Bone marrow (tissue), 2 donors: Measurements from ENCODE around the gene NLRP1.
"Not testable (repeated sequence)": the region's sequence is repeated elsewhere in the genome, so short reads cannot be mapped to it uniquely, and the experiment has no call there.

Experiments used
- DNase-seq, 2 donors: peaks; one replicate each; lab custom pipeline; 2025; lab: John Stamatoyannopoulos, UW

The NLRP1 gene

DNA sequence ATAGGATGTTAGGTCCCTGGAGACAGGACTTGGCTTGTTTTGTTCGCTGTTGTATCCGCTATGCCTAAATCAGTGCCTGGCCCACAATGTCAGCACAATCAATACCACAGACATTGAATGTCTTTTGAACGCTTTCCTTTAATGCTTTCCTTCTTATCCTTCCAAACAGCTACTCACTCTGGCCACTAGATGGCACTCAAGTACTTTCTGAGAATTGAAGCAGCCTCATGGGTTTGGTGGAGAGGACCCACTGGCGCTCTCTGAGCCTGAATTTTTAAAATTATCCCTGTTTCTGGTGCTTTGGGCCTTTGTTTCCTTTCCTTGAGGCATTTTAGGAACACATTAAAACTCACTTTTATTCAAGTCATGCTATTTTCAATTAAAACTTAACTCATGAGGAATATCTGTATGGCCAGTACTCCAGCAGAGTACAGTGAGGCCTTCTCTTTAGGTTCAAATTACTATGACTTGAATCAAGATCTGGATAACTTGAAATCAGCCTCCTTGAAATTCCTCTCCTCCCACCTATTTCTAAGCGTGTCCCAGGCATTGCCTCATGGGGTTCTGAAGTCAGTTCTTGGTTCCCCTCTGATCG is 3.2 kb upstream of the NLRP1 start:
- peak in 1 of 2 donors; percentile 68 for DNase-seq

DNA sequence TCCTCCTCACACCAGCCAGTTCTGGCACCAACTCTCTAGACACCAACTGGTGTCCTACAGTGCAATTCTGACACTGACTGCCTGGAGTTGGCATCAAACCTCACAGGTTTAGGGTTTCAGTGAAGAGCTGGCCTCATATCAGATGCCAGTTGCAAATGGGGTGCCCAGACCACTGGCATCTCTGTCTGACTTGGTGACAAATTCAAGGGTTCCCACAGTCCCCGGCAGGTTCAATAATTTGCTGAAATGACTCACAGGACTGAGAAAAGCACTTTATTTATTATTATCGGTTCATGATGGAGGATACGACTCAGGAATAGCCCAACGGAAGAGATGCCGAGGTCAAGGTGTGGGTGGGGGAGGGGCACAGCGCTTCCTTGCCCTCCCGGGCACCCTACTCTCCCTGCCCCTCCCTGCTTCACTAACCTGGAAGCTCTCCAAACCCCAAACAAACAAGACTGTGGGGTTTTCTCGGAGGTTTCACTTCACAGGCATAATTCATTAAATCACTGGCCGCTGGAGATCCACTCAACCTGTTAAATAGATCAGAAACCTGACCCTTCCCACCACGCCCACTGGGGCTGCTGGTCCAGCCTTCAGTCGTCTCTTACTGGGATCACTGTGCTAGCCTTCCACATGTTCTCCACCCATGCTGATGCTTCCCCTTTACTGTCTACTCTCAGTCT is 1.7 kb upstream of the NLRP1 start:
- no peak for DNase-seq

DNA sequence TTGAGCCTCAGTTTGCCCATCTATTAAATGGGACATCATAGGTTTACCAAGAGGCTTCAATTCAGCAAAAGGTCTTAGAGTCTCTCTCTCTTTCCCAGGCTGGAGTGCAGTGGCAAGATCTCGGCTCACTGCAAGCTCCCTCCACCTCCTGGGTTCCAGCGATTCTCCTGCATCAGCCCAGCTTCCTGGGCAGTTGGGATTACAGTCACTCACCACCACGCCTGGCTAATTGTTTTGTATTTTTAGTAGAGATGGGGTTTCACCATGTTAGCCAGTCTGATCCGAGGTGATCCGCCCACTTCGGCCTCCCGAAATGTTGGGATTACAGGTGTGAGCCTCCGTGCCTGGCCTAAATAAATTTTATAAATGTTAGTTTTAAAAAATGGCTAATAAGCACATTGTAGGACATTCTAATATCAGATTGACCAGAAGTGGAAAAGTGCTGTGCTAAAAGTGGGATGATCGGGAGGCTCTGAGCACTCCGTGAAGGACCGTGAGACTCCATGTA is 1.0 kb upstream of the NLRP1 start:
- no peak for DNase-seq

DNA sequence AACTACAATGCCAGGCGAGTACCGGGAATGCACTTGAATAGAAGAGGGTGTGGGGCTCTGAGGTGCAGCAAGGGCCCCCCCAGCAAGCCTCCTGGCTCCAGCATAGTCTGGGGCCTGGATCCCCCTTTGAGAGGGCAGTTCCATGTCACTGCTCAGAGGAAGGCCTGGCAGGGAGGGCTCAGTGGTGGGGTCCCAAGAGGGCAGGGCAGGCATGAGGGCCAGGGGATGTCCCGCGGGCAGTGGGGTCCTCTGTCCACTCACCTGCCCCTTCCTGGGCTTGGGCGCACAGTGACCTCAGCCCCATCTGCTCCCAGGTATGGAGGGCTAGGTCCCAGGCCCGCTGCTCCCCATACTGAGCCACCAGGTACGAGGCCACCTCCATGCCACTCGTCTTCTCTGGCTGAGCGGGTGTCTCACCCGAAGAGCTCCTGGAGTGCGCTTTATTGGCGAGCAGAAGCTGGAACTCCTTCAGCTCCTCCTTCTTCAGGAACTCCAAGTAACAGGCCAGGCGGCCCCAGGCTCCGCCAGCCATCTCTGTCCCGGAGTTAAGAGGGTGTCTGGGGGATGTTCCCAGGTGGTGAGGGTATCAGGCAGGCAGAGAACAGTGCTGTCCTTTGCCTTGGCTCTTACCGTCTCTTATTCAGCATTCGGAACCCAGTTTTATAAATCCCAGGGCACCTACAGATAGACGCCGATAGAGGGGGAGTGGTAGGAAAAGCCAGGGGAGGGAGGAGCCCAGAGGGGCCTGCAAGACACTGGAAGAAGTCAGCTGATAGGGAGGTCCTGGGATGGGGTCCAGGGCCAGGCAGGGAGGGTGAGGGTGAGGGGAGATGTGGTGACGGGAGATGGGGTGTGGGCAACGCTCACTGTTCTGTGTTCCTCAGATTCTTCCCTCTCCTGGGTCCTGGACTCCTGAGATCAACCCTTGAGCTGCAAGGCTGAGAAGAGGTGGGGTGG is 605 bp downstream of the NLRP1 start:
- DNase-seq = no peak

DNA sequence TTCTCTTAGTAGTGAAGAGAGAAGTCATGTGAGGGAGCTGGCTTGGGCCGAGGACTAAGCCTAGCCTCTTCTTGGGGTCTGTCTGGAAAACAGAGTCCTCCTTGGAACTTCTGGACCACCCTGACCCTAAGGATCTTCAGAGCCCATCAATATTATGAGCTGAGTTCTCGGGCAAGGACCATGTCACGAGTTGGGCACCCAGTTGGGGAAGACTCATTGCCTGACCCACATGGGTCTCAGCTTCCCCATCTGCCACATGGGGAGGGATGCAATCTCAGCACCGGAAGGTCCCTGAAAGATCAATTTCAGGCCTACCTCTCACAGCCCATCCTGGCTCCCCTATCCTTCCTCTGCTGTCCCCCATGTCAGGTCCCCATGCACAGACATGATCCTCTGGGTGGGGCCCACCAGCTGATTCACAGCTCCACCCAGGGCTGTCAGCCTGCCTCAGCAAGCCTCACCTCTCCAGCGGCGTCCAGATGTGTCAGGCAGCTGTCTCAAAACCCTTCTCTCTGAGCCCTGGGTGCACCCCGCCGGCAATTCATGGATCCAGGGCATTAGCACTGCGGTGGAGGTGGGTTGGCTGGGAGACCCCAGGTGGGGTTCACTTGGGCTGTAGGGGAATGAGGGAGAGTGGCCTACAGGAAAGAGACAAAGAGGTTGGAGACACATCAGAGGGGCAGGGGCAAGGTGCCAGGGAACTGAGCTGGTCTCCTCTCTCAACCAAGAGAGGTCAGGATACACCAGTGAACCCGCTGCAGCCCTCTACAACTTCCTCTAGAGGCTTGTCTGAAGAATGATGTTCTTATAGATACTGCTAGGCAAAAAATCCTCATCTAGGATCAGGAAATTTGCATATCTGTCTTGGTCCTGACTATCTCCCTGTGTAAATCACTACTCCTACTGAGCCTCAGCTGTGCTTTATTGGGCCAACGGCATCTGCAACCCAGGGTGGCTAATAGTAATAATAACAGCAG is 1.8 kb downstream of the NLRP1 start:
- DNase-seq = no peak

DNA sequence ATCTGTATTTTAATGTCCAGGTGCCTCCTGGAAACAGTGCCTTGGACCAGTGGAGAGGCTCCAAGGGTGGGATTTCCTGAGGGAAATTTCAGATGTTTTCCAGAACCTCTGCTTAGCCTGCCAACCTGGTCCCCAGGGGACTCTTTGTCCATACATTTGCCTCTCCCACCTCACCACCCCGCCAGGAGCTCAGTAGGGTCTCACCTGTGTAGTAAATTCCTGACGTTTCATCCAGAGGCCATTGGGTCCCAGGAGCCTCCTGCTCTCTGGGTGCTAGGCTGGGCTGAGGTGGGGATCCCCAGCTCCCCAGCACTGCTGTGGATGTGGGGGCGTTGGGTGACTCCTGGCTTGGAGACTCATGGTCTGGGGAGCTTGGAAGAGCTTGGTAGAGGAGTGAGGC is 2.7 kb downstream of the NLRP1 start:
- no peak for DNase-seq

DNA sequence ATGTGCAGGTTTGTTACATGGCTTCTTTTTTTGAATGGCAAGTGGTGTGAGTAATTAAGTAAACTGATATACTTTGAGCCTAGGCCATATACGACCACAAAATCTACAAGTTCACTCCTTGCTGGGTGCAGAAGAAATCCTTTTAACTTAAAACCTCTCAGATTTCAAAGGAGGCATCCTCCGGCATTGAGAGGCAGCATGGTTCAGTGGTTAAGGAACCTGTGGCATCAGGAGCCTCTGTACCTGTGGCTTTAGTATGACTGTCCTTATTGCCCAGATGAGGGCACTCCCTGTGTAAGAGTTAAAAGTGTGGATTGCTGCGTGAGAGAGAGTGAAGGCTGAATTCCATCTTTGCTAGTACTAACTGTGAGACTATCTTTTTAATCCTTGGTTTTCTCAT is 3.3 kb downstream of the NLRP1 start:
- no peak for DNase-seq

DNA sequence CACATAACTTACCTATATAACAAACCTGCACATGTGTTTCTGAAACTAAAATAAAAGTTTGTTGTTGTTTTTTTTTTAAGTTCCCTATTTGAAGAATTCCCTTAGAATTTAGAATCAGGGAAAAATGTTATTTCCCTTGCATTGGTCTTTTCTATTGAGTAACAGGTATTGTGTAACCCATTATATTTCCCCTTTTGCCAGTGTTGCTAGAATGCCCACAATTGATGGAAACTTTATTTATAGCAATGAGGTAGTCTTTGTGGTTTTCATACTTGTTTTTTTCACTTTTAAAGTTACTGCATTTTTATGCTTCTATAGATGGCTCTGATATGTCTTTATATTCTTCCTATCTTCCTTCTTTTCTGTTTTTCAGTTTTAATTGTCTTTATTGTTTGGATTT is 3.9 kb downstream of the NLRP1 start:
- peak in 1 of 2 donors; percentile 43 for DNase-seq

DNA sequence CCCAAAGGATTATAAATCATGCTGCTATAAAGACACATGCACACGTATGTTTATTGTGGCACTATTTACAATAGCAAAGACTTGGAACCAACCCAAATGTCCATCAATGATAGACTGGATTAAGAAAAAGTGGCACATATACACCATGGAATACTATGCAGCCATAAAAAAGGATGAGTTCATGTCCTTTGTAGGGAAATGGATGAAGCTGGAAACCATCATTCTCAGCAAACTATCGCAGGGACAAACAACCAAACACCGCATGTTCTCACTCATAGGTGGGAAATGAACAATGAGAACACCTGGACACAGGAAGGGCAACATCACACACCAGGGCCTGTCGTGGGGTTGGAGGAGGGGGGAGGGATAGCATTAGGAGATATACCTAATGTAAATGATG is 5.5 kb downstream of the NLRP1 start:
- not testable (repeated sequence) for DNase-seq

DNA sequence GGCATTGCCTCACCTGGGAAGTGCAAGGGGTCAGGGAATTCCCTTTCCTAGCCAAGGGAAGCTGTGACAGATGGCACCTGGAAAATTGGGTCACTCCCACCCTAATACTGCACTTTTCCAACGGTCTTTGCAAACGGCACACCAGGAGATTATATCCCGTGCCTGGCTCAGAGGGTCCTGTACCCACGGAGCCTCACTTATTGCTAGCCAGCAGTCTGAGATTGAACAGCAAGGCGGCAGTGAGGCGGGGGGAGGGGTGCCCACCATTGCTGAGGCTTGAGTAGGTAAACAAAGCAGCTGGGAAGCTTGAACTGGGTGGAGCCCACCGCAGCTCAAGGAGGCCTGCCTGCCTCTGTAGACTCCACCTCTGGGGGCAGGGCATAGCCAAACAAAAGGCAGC is 11.3 kb downstream of the NLRP1 start:
- not testable (repeated sequence) for DNase-seq

DNA sequence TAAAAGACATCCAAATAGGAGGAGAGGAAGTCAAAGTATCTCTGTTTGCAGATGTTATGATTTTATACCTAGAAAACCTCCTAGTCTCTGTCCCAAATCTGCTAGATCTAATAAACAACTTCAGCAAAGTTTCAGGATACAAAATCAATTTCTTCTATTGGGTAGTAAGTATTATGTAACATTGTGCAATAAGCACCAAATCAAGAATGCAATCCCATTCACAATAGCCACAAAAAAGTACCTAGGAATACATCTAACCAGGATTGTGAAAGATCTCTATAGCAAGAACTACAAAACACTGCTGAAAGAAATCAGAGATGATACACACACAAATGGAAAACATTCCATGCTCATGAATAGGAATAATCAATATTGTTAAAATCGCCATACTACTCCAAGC is 13.0 kb downstream of the NLRP1 start:
- DNase-seq = no peak

DNA sequence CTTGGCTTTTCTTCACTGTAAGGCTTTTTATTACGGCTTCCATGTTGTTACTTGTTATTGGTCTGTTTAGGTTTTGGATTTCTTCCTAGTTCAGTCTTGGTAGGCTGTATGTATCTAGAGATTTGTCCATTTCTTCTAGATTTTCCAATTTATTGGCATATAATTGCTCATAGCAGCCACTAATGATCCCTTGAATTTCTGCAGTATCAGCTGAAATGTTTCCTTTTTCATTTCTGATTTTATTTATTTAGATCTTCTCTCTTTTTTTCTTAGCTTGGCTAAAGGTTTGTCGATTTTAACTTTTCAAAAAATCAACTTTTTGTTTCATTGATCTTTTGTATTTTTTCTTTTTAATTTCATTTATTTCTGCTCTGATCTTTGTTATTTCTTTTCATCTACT is 18.5 kb downstream of the NLRP1 start:
- DNase-seq = no peak

DNA sequence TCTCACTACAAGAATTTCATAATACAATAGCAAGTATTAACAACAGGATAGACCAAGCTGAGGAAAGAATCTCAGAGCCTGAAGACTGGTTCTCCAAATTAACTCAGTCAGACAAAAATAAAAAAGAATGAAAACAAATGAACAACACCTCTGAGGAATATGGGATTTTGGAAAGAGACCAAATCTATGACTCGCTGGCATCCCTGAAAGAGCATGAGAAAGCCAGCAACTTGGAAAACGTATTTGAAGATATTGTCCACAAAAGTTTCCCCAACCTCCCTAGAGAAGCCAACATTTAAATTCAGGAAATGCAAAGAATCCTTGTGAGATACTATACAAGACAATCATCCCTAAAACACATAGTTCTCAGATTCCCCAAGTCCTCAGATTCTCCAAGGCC is 20.9 kb downstream of the NLRP1 start:
- DNase-seq = no peak

DNA sequence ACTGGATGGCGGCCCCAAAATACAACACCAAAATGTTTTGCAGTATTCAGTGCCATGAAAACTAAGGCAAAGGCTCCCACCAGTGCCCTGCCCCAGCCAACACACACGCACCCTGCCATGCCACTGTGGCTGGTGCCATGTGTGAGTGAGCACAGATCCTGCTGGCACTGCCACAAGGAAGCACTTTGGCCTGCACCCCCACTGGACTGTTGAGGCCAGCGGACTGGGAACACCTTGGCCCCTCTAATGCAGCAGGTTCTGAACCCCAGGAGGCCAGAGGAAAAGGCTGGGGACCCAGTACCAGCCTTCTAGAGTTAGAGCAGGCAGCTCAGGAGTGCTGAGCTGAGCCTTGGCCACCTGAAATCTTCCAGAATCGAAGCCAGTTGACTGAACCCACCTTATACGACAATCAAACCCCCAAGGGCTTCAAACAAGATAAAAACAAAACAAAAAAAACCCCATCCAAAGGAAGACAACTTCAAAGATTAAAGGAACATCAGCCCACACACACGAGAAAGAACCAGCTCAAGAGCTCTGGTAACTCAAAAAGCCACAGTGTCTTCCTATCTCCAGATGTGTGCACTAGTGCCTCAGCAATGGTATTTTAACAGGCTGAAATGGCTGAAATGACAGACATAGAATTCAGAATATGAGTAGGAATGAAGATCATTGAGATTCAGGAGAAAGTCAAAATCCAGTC is 21.5 kb downstream of the NLRP1 start:
- no peak for DNase-seq

DNA sequence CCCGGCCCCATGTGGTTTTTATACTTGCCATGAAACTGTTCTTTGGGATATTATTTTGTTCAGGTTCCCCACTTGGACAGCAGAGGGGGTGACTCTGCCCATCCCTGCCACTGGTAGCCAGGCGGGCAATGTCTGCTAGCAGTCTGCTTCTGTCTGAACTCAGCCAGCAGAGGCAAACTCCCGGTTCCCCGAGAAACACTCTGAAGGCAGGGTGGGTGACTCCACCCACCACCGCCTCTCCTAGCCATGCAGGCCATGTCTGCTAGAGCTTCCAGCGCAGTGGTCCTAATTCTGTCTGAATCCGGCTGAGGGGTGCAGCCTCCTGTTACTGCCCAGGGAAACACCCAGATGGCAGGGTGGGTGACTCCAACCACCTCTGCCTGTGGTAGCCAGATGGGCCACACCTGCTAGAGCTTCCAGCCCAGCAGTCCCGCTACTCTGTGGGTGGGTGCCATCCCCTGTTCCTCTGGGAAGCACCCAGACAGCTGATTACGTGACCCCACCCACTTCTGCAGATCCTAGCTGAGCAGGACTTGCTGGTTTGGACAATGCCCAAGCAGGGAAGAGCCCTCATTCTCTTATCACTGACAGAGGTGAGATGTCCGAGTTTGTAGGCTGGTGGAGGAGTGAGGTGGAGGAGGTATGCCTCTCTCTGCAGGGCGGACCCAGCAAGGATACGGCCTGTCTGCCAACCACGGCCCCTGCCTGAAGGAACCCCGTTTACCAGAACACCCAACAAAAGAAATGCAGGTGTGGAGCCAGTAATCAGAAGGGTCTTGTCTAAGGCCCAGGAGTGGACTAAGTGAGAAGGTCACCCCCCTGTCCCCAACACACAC is 22.4 kb downstream of the NLRP1 start:
- no peak for DNase-seq

DNA sequence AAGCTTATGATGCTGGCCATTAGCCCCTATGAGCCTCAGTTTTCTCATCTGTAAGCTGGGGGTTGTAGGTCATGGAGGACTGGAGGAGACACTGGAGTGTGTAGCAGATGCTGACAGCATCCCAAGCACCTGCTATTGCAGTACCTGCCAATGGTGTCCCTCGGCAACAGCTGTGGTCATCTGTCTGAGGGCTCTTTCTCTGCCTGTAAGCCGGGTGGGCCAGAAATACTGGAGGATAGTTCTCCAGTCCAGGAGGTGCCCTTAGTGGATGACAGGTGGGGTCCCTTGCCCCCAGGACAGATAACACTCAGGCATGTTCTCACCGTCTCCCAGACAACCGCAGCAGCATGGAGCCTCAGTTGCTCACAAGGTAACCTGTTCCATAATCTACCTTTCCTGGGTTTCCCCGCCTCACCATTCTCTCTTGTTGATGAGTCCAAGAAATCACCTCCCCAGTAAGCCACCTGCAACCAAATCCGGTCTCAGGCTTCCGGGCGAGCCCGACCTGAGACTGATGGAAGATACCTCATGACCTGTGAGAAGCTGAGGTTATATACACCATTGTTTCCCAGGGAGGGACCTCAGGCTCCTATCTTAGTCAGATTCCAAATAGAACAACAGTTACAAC is 23.8 kb downstream of the NLRP1 start:
- no peak for DNase-seq

DNA sequence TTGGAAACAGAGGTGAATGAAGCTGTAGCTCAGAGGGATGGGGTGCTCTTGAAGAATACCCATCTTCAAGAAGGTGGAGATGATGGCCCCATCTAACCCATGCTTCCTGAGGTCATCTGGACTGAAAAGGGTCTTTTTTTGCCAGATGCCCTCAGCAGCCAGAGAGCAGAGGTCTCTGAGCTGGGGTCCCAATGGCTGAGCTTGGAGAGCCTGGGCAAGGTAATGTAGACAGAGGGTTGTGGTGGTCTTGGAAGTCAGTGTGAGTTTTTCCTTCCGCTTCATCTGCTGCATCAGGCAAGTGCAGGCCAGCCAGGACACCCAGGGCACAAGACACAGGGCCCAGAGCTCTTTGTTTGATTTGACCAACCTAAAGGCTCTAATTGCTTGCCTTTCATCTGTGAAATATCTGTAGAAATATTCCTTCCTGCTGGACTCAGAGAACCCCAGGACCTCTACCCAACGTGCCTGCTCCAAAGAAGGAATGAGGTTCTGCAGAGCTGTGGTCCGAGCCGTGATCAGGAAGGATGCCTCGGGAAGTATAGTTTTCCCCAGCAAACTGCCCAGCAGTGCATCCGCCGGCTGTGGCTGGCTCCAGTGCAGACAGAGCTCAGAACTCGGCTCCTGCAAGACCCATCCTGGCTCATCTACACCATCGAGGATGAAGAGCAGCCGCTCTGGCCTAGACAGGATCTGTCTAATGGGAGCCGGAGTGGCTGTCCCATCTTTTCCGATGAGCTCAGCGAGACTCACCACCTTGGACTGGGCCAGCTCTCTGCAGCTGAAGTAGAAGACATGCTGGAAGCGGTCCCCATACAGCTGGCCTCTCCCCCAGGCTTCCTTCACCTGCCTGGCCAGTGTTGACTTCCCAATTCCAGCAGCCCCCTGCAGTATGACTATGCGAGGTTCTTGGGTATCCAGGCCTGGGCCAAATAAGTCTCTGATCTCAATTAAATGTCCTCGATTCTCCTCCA is 25.2 kb downstream of the NLRP1 start:
- DNase-seq = no peak

DNA sequence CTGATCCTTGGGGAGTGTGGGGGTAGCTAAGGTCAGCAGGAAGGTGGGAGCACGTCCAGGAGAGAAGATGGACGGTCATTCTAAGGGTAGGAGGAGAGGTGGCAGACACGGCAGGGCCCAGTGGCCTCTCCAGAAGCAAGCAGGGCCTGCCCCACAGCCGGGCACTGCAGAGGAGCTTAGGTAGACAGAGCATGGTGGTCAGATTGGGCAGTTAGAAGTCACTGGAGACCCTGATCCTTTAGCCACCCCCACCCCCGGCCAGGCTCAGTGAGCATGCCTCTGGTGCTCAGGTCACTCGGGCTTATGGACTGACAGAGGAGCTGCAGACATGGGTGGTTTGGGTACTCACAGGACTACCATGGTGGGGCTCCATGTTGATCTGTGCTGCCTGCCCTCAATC is 26.3 kb downstream of the NLRP1 start:
- DNase-seq = no peak
